Activated CD4-positive, alpha-beta T cell treated with anti-CD3 and anti-CD28 coated beads, Interleukin-2, amount 50 U/mL, for 48 hours (primary cell): ENCODE measurements around the gene SIGLEC7.
"Not testable (repeated sequence)": the region's sequence is repeated elsewhere in the genome, so short reads cannot be mapped to it uniquely, and the experiment has no call there.

Experiments
- DNase-seq, 2 experiments: peaks; one replicate each; pipeline ENCODE4 v3.0.0-alpha.2; 2020

SIGLEC7 gene

GRCh38 chr19:51140441-51140840, 1.7 kb upstream of the SIGLEC7 start:
- no peak for DNase-seq

- no peak for DNase-seq
Observed at GRCh38 chr19:51141181-51141580, 920 bp upstream of the SIGLEC7 start.

- DNase-seq = not testable (repeated sequence)
Observed at GRCh38 chr19:51142809-51143475, 841 bp downstream of the SIGLEC7 start.

GRCh38 chr19:51143486-51143885, 1.4 kb downstream of the SIGLEC7 start:
- DNase-seq = no peak

- no peak for DNase-seq
Observed at GRCh38 chr19:51144482-51145045, 2.5 kb downstream of the SIGLEC7 start.

- no peak for DNase-seq
Observed at GRCh38 chr19:51145916-51146493, 3.9 kb downstream of the SIGLEC7 start.

- no peak for DNase-seq
Observed at GRCh38 chr19:51146751-51147150, 4.7 kb downstream of the SIGLEC7 start.

- no peak for DNase-seq
Observed at GRCh38 chr19:51147663-51148062, 5.6 kb downstream of the SIGLEC7 start.

GRCh38 chr19:51148580-51148979, 6.5 kb downstream of the SIGLEC7 start:
- no peak for DNase-seq

- no peak for DNase-seq
Observed at GRCh38 chr19:51150627-51151026, 8.5 kb downstream of the SIGLEC7 start.

- DNase-seq = no peak
Observed at GRCh38 chr19:51156710-51157109, 14.6 kb downstream of the SIGLEC7 start.

GRCh38 chr19:51157265-51157664, 15.2 kb downstream of the SIGLEC7 start:
- DNase-seq = no peak

- peak; percentile 88 to 91 for DNase-seq
Observed at GRCh38 chr19:51158474-51159129, 16.5 kb downstream of the SIGLEC7 start.

GRCh38 chr19:51159656-51160055, 17.6 kb downstream of the SIGLEC7 start:
- DNase-seq = no peak

GRCh38 chr19:51161266-51161665, 19.2 kb downstream of the SIGLEC7 start:
- no peak for DNase-seq

GRCh38 chr19:51161867-51162496, 19.9 kb downstream of the SIGLEC7 start:
- no peak for DNase-seq

- no peak for DNase-seq
Observed at GRCh38 chr19:51163257-51163656, 21.2 kb downstream of the SIGLEC7 start.

GRCh38 chr19:51164215-51164614, 22.1 kb downstream of the SIGLEC7 start:
- DNase-seq = no peak

GRCh38 chr19:51166846-51167490, 24.9 kb downstream of the SIGLEC7 start:
- no peak for DNase-seq

- DNase-seq = no peak
Observed at GRCh38 chr19:51168564-51169282, 26.6 kb downstream of the SIGLEC7 start.

GRCh38 chr19:51169283-51169918, 27.3 kb downstream of the SIGLEC7 start:
- DNase-seq = peak; percentile 74 to 75

- no peak for DNase-seq
Observed at GRCh38 chr19:51172223-51172622, 30.1 kb downstream of the SIGLEC7 start.
